HG02852 (cell line): ENCODE data around the gene PRRG2.

Experiments used
- ATAC-seq: cut with Tn5 transposase; IDR thresholded peaks from one replicate; pipeline ENCODE4 v1.9.1; 2021; ENCODE audit warnings: mild to moderate bottlenecking, moderate library complexity; ENCODE audit not compliant: unreplicated experiment

The PRRG2 gene

DNA sequence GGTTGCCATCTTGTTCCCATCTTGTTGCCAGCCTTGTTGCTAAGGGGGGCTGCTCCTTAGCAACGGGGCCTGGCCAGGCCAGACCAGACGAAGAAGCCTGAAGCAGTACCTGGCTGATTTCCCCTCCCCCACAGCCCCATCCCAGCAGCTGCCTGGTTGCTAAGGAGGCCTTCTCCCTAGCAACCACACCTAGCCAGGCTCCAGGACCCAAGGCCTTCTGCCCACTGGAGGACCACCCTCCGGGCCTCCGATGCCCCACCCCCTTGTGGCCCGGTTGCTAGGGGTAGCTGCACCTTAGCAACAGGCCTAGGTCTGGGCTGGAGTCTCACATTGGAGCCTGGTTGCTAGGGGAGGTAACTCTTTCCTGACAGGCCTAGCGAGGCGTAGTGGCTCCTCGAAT lies 3.9 kb downstream of the PRRG2 start:
- ATAC-seq: no peak

DNA sequence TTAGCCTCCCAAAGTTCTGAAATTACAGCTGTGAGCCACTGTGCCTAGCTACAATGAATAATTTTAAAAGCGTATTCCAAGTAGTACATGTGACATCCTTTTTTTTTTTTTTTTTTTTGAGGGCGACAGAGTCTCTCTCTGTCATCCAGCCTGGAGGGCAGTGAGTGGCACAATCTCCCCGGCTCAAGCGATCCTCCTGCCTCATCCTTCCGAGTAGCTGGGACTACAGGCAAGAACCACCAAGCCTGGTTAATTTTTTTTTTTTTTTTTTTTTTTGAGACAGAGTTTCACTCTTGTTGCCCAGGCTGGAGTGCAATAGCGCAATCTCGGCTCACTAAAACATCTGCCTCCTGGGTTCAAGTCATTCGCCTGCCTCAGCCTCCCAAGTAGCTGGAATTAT lies 6.1 kb downstream of the PRRG2 start:
- ATAC-seq: no peak

DNA sequence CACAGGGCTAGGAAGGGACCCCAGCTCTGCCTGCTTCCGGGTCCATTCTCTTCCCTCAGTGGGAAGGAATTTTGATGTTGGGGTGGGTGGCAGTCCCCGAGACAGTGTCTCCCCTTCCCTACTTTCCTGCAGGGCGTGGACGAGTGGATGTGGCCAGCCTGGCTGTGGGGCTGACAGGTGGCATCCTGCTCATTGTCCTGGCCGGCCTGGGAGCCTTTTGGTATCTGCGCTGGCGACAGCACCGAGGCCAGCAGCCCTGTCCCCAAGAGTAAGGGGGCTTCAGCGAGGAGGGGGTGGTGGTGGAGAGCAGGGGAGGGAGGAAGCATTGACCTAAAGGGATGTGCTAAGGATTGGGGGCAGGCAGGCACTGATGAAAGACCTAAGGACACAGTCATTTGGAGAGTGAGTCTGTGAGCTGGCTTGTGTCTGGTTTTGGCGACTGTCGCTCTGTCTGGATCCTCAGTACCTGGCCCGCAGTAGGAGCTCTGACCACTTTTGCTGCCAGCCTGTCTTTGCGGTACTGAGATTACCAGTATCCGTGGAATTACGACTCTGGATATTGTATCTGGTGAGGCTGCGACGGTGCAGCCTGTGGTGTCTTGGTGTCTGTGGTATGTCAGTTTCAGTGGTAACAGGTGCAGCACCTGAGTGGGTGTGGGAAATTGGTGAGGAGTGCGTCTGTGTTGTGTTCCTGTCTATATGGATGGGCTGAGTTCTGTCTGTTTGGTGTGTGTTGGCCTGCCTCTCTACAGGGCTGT lies 7.4 kb downstream of the PRRG2 start:
- ATAC-seq: no peak

DNA sequence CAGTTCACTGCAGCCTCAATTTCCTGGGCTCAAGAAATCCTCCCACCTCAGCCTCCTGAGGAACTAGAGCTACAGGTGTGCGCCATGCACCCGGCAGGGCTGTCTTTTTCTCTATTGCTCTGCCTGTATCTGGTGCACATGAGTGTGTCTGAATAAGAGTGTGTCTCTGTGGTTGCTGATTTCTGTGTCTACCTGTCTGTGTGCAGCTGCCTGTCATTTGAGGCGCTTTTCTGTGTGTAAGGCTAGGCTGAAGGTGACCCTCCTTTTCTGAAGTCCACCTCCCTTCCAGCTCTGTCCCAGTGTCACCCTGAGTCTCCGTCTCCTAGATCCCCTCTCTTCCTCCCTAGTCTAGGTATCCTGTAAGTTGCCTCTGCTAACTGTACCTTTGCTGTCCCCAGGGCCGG lies 8.4 kb downstream of the PRRG2 start:
- ATAC-seq: no peak

DNA sequence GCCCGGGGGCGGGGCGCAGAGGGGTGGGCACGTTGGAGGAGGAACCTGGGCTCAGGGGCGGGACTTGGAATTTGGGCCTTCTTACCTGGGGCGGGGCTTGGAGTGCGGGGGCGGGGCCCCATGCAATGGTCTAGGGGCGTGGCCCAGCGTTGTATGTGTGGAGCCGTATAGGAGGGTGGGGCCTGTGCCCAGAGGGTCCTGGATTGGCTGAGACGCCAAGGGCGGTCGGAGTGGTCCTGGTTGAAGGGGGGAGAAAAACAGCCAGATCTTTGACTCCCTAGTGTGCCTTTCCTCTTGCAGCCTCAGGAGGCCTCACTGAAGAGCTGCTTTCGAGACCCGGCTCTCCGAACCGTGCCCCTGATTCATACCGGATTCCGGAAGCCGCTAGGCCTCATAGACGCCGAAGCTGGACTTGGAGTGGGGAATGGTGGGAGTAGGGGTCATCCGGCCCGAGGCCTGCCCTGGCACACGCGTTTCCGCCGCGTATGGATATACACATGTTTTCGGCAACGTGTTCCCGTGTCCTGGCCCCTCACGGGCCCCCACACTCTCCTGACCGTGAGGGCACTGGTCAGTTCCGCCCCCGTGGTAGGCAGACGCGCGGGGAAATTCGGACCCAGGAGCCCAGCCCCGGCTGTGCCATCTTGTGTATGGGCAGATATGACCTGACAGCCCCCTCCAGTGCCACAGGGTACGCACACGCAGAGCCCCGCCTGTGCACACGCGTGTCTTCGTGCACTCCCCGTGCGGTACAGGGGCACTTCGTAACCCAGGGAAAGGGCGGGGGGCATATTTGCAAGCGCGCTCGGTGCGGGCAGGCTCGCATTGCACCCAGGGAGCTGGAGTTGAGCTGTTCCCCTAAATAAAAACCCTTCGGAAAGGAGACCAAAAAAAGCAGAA lies 9.2 kb downstream of the PRRG2 start:
- ATAC-seq: peak; percentile 60

- no peak for ATAC-seq
These were observed 10.0 kb downstream of the PRRG2 start, which contains the start of gene PRR12 for GRCh38 chr19:49590971-49591730. Gene PRR12 (plus strand): TSS chr19:49591182. CDS start chr19:49591655, 473 bp downstream.

DNA sequence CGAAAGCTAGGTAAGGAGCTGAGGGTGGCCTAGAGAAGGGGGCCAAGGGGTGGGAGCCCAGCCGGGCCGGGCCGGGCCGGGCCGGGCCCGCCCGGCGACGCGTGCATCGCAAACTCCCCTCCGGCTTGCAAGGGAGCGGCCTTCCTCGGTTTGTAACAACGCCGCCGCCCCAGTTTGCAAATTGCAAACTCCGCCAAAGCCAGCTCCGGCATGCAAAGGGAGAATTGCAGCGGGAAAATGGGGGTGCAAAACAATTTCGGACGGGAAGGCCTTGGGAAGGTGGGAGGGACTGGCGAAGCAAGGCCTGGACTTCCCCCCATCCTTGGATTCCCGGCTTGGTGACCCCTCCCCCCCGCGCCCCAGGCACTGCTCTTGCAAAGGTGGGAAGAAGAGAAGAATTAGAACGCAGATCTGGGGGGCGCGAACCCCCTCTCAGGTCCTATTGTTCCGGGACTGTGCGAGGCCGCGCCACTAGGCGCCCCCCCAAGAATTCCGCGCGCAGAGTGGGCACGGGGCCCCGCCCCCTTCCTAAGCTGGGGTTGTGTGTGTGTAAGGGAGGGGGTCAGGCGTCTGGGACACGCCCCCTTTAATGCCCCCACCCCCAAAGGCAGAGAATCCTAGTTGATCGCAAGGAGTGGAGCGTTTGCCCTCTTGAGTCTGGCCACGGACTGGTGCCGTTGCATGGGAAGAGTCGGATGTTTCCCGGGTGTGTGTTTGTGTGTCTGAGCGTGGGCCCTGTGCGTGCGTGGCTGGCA lies 10.8 kb downstream of the PRRG2 start:
- no peak for ATAC-seq

GRCh38 chr19:49592486-49593232 lies 11.5 kb downstream of the PRRG2 start:
- no peak for ATAC-seq

- no peak for ATAC-seq
These were observed 12.4 kb downstream of the PRRG2 start for GRCh38 chr19:49593233-49594113.

DNA sequence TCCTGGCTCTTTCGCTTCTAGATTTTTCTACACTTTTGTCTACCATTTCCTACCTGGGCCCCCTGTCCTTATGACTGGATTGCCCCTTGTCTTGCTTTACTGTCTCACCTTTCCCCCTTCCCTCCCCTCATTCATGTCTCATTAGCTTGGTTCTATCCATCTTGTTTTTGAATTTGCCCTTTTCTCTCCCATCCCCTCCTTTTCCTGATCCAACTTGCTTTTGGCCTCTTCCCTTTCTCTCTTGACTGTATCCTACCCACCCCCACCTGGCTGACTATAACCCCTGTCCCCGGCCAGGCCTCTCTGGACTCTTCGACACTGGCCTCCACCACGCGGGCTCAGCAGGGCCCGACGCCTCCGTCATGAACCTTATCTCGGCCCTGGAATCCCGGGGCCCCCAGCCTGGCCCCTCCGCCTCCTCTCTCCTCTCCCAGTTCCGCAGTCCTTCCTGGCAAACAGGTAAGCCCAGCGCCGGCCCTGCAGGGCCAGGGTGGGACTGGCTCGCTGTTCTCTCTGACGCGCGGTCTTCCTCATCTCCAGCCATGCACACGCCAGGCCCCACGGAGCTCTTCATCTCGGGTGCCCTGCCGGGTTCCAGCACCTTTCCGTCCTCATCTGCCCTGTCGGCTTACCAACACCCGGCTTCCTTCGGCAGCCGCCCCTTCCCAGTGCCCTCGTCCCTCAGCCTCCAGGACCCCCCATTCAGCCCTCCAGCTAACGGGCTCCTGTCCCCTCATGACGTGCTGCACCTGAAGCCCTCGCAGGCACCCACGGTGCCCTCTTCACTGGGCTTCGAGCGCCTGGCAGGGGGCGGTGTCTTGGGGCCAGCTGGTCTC lies 13.3 kb downstream of the PRRG2 start:
- no peak for ATAC-seq

- ATAC-seq: no peak
These were observed 14.1 kb downstream of the PRRG2 start for GRCh38 chr19:49594993-49595818.

GRCh38 chr19:49595819-49596404 lies 14.8 kb downstream of the PRRG2 start:
- no peak for ATAC-seq

GRCh38 chr19:49596407-49596806 lies 15.3 kb downstream of the PRRG2 start:
- ATAC-seq: no peak

GRCh38 chr19:49596954-49597702 lies 16.0 kb downstream of the PRRG2 start:
- no peak for ATAC-seq

DNA sequence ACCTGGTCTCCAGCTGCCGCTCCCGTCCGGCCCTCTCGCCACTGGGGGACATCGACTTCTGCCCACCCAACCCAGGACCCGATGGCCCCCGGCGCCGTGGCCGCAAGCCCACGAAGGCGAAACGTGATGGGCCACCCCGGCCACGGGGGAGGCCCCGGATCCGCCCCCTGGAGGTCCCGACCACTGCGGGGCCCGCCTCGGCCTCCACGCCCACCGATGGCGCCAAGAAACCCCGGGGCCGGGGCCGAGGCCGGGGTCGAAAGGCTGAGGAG lies 16.5 kb downstream of the PRRG2 start:
- ATAC-seq: no peak
